CD14-positive monocyte (primary cell): ENCODE measurements around the gene ATXN2L. TPM values are rescaled to one million over a fixed set of nuclear protein-coding genes. Genes with fewer than 3 reads are reported as not detected.

ENCODE experiments used
- DNase-seq, 3 donors: peaks; one replicate each; pipeline ENCODE4 v3.0.0-alpha.2; 2011 to 2022
- H2AFZ ChIP-seq: 2 replicates; pipeline ENCODE4 v1.6.0; 2012; ENCODE audit warnings: mild to moderate bottlenecking, low read depth, low read length, inconsistent platforms; ENCODE audit not compliant: insufficient read depth, poor library complexity, severe bottlenecking
- H3K27ac ChIP-seq, 2 donors: 1 replicate in 1 of 2; 2 replicates in 1 of 2; pipeline ENCODE4 v1.5.1; 2012 to 2013; ENCODE audit warnings: low read length in 2 of 2, control low read depth in 1 of 2, inconsistent platforms in 1 of 2, low read depth in 1 of 2, mild to moderate bottlenecking in 1 of 2
- H3K27me3 ChIP-seq, 2 donors: one replicate each; pipeline versions ENCODE4 v1.6.0 to v1.6.1; 2011 to 2013; ENCODE audit warnings: low read length in 2 of 2; ENCODE audit not compliant: control insufficient read depth in 2 of 2, insufficient read depth in 2 of 2
- H3K36me3 ChIP-seq, 2 donors: replicated peaks in 1 of 2; 1 replicate in 1 of 2; 2 replicates in 1 of 2; pipeline versions ENCODE4 v1.5.1 to v1.6.1; 2012 to 2013; ENCODE audit warnings: low read length in 2 of 2, control low read depth in 1 of 2, inconsistent platforms in 1 of 2, mild to moderate bottlenecking in 1 of 2; ENCODE audit not compliant: insufficient read depth in 2 of 2, control insufficient read depth in 1 of 2
- H3K4me1 ChIP-seq, 2 donors: 1 replicate in 1 of 2; 2 replicates in 1 of 2; pipeline versions ENCODE4 v1.5.1 to v1.6.1; 2012 to 2013; ENCODE audit warnings: low read length in 2 of 2, control low read depth in 1 of 2, inconsistent platforms in 1 of 2, mild to moderate bottlenecking in 1 of 2, moderate library complexity in 1 of 2; ENCODE audit not compliant: insufficient read depth in 2 of 2, control insufficient read depth in 1 of 2
- H3K4me2 ChIP-seq: replicated peaks from 2 replicates; pipeline ENCODE3; 2012; ENCODE audit warnings: low read length, moderate library complexity, mild to moderate bottlenecking; ENCODE audit not compliant: poor library complexity, severe bottlenecking; ENCODE audit errors: extremely low read depth
- H3K4me3 ChIP-seq, 3 experiments: fragments of 200-600 bp in 1 of 3; sonication (generic) in 1 of 3; replicated peaks in 1 of 3; 1 replicate in 2 of 3; 2 replicates in 1 of 3; pipeline ENCODE4 v1.5.1; 2011 to 2013; ENCODE audit warnings: low read length in 3 of 3, mild to moderate bottlenecking in 3 of 3, control low read depth in 2 of 3, low read depth in 2 of 3, inconsistent platforms in 1 of 3, moderate library complexity in 1 of 3
- H3K79me2 ChIP-seq: 2 replicates; pipeline ENCODE4 v1.6.0; 2012; ENCODE audit warnings: mild to moderate bottlenecking, control low read depth, inconsistent platforms, low read length, moderate library complexity; ENCODE audit not compliant: insufficient read depth
- H3K9ac ChIP-seq: 2 replicates; pipeline ENCODE4 v1.6.0; 2017; ENCODE audit warnings: low read length, mild to moderate bottlenecking; ENCODE audit not compliant: insufficient read depth, poor library complexity, severe bottlenecking
- H3K9me3 ChIP-seq, 2 donors: replicated peaks in 1 of 2; 1 replicate in 1 of 2; 2 replicates in 1 of 2; pipeline versions ENCODE4 v1.5.1 to v1.6.1; 2012 to 2013; ENCODE audit warnings: low read length in 2 of 2, control low read depth in 1 of 2; ENCODE audit not compliant: control insufficient read depth in 1 of 2, insufficient read depth in 1 of 2
- H4K20me1 ChIP-seq: 2 replicates; pipeline ENCODE4 v1.6.0; 2012; ENCODE audit warnings: mild to moderate bottlenecking, low read length, control low read depth, moderate library complexity; ENCODE audit not compliant: insufficient read depth
- H3K27ac Mint-ChIP-seq, 7 donors: one replicate each; pipeline ENCODE4 v1.8.0; 2020; ENCODE audit warnings: mild to moderate bottlenecking in 7 of 7, mixed read lengths in 7 of 7, moderate library complexity in 6 of 7, inconsistent platforms in 2 of 7
- H3K27me3 Mint-ChIP-seq, 3 donors: one replicate each; pipeline ENCODE4 v1.8.0; 2021 to 2022; ENCODE audit warnings: low read depth in 3 of 3, mild to moderate bottlenecking in 3 of 3, mixed read lengths in 3 of 3, moderate library complexity in 3 of 3, inconsistent platforms in 1 of 3
- H3K36me3 Mint-ChIP-seq, 2 donors: one replicate each; pipeline ENCODE4 v1.8.0; 2020; ENCODE audit warnings: mixed read lengths in 2 of 2, inconsistent platforms in 1 of 2, mild to moderate bottlenecking in 1 of 2
- H3K4me1 Mint-ChIP-seq: one replicate; pipeline ENCODE4 v1.8.0; 2020; ENCODE audit warnings: mild to moderate bottlenecking, mixed read lengths
- H3K4me3 Mint-ChIP-seq, 2 donors: one replicate each; pipeline ENCODE4 v1.8.0; 2020; ENCODE audit warnings: mild to moderate bottlenecking in 2 of 2, mixed read lengths in 2 of 2, moderate library complexity in 1 of 2
- H3K9me3 Mint-ChIP-seq, 7 donors: one replicate each; pipeline ENCODE4 v1.8.0; 2020 to 2022; ENCODE audit warnings: mixed read lengths in 7 of 7, mild to moderate bottlenecking in 6 of 7, moderate library complexity in 6 of 7, inconsistent platforms in 2 of 7
- CTCF ChIP-seq: fragments of 200-600 bp; IDR thresholded peaks from one replicate; pipeline ENCODE4 v1.8.0; 2022; ENCODE audit warnings: antibody characterized with exemption, mild to moderate bottlenecking
- WGBS: methylation state at CpG from one replicate; pipeline ENCODE4 v1.1.5; 2013; ENCODE audit warnings: missing lambda C conversion rate; ENCODE audit not compliant: insufficient coverage; 5-methylcytosine and 5-hydroxymethylcytosine counted together
- intact Hi-C, 2 donors: fragments of 100-400 bp; cut with micrococcal nuclease; formaldehyde crosslinking; loops; one replicate each; pipeline versions ENCODE4 v1.15.0 to v1.15.1; 2023
- polyA plus RNA-seq, 3 donors: library from polyadenylated mRNA; depleted of rRNA in 1 of 3; unstranded in 2 of 3; stranded (reverse) in 1 of 3; fragments of 300-500 nt in 2 of 3; fragments of >200 nt in 1 of 3; fragmentation: Illumina TruSeq in 2 of 3; gene quantifications; 1 replicate in 2 of 3; 2 replicates in 1 of 3; pipeline ENCODE4 v1.2.3, GENCODE V29; 2012 to 2021

ATXN2L gene
- polyA plus RNA-seq, 3 donors = 4.8 to 118 (median 10.2) TPM

DNA sequence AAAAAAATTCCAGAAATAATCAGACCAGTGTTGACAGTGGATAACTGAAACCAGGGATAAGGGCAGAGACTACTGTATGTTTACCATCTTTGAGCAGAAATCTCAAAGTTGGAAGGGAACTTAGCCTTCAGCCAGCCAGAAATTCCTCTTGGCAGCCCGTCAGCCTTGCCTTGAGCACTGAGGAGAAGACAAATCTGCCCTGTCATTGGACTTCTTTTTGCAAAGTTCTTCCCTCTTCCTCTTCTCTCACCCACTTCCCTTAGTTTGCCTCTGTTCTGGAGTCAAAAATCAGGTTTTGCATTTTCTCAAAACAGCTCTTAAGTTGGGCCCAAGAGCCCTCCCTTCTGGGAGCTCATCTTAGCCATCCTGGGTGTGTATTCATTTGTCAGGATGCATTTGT lies 17.1 kb downstream of the ATXN2L start:
- H3K4me3 Mint-ChIP-seq = no peak overlapping the region

DNA sequence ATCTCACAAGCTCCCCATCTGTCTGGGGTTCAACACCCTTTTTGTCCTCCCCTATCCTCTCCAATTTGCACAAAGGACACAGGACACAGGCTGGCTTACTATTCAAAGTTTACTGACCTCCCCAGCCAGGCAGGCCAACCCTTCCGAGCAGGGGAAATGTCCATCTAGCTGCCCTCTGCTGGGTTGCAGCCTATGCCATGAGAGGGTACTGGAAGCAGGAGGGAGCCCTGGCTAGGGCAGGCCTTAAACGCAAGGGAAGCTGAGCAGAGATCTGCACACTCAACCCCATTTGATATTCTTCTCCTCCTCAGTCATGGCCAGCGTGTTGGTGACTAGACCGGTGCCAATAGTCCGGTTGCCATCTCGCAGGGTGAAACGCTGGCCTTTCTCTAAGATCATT lies 19.9 kb downstream of the ATXN2L start:
- Mint-ChIP-seq H3K4me1 (peaks cover 40% of the 10 kb centered on the region), H3K4me3 (no peak overlapping the region), H3K36me3 (peaks cover 46 to 56% of the 10 kb centered on the region in 2 donors), H3K9me3 (no peaks in the 10 kb centered on the region), H3K27ac (peak overlapping the region in 4 of 7 donors; percentile 26 to 63 (median 54)), H3K27me3 (no peaks in the 10 kb centered on the region)
- H3K27ac ChIP-seq = no peak overlapping the region
- H3K4me2 ChIP-seq = no peak overlapping the region
- peaks cover 33 to 52% of the 10 kb centered on the region in 2 donors for H3K36me3 ChIP-seq
- H3K9ac ChIP-seq = no peak overlapping the region
- H2AFZ ChIP-seq = no peak overlapping the region
- no peak for DNase-seq
- no peaks in the 10 kb centered on the region for H3K27me3 ChIP-seq
- WGBS = 100% methylated on average over 3 of the region's 7 CpGs
- H4K20me1 ChIP-seq = peaks cover 11% of the 10 kb centered on the region
- no peaks in the 10 kb centered on the region for H3K9me3 ChIP-seq
- no peak overlapping the region for H3K4me3 ChIP-seq
- TF ChIP-seq CTCF = no peak
- peaks cover 27% of the 10 kb centered on the region for H3K79me2 ChIP-seq
- intact Hi-C loops = loop anchor here (10.0 kb wide), 2 partner anchors 82 to 288 kb away; partner anchors contain the start of genes RABEP2 (in 1 of the 2) and SGF29 (in 1 of the 2)
- peaks cover 30 to 44% of the 10 kb centered on the region in 2 donors for H3K4me1 ChIP-seq

More for the DNA sequence above, 17.1 kb downstream of the ATXN2L start:
- peaks cover 8% of the 10 kb centered on the region for H3K79me2 ChIP-seq
- no peak overlapping the region for H3K4me2 ChIP-seq
- peak in 2 of 3 donors; percentile 30 to 43 for DNase-seq
- peaks cover 68 to 81% of the 10 kb centered on the region in 2 donors for H3K36me3 Mint-ChIP-seq
- no peaks in the 10 kb centered on the region for H3K9me3 ChIP-seq
- peak overlapping the region; percentile 53 to 63 for H3K27ac ChIP-seq
- H3K36me3 ChIP-seq = peaks cover 57 to 79% of the 10 kb centered on the region in 2 donors
- intact Hi-C loops = loop anchor here (10.0 kb wide), 2 partner anchors 85 to 285 kb away; partner anchors contain the start of genes RABEP2 (in 1 of the 2) and SGF29 (in 1 of the 2)
- no peak overlapping the region for H3K4me3 ChIP-seq
- no peak overlapping the region for H2AFZ ChIP-seq
- peaks cover 14 to 23% of the 10 kb centered on the region in 2 donors for H3K4me1 ChIP-seq
- TF ChIP-seq CTCF = no peak
- H3K9ac ChIP-seq = no peak overlapping the region
- peak overlapping the region; percentile 75 to 87 (median 82) for H3K27ac Mint-ChIP-seq
- no peaks in the 10 kb centered on the region for H3K9me3 Mint-ChIP-seq
- 0% methylated on average over 1 of the region's 1 CpG for WGBS
- H3K4me1 Mint-ChIP-seq = peaks cover 21% of the 10 kb centered on the region
- no peaks in the 10 kb centered on the region for H3K27me3 Mint-ChIP-seq
- H3K27me3 ChIP-seq = no peaks in the 10 kb centered on the region
- peaks cover 33% of the 10 kb centered on the region for H4K20me1 ChIP-seq
